Effector memory CD4-positive, alpha-beta T cell (primary cell): ENCODE data around the gene HAPLN1.

Source experiments
- DNase-seq, 3 donors: peaks; one replicate each; pipeline ENCODE4 v3.0.0-alpha.2; 2020
- H3K27ac ChIP-seq: 2 replicates; pipeline ENCODE4 v1.7.0; 2013; ENCODE audit warnings: mild to moderate bottlenecking, low read length, moderate library complexity; ENCODE audit not compliant: insufficient read depth, poor library complexity, severe bottlenecking
- H3K27me3 ChIP-seq: replicated peaks from 2 replicates; pipeline ENCODE4 v1.7.0; 2013; ENCODE audit warnings: mild to moderate bottlenecking, low read length; ENCODE audit not compliant: insufficient read depth, control insufficient read depth, poor library complexity, severe bottlenecking
- H3K36me3 ChIP-seq: 2 replicates; pipeline ENCODE4 v1.7.0; 2013; ENCODE audit warnings: mild to moderate bottlenecking, low read length, moderate library complexity; ENCODE audit not compliant: control insufficient read depth, insufficient read depth
- H3K4me1 ChIP-seq: 2 replicates; pipeline ENCODE4 v1.7.0; 2013; ENCODE audit warnings: low read length, mild to moderate bottlenecking; ENCODE audit not compliant: control insufficient read depth, insufficient read depth, poor library complexity, severe bottlenecking
- H3K4me3 ChIP-seq: 2 replicates; pipeline ENCODE4 v1.7.0; 2013; ENCODE audit warnings: low read length, low read depth, mild to moderate bottlenecking; ENCODE audit not compliant: insufficient read depth, poor library complexity, severe bottlenecking
- H3K9me3 ChIP-seq: 2 replicates; pipeline ENCODE4 v1.7.0; 2013; ENCODE audit warnings: mild to moderate bottlenecking, low read length, moderate library complexity; ENCODE audit not compliant: control insufficient read depth

HAPLN1 gene

GRCh38 chr5:83701886-83702285 lies 18.8 kb downstream of the HAPLN1 start:
- Histone ChIP-seq H3K36me3 (no peaks in the 10 kb centered on the region), H3K27ac (no peak overlapping the region)
- DNase-seq: no peak

GRCh38 chr5:83689881-83690280 lies 30.8 kb downstream of the HAPLN1 start:
- DNase-seq: no peak
- Histone ChIP-seq H3K4me1 (no peaks in the 10 kb centered on the region), H3K4me3 (no peak overlapping the region)

More at GRCh38 chr5:83701886-83702285, 18.8 kb downstream of the HAPLN1 start:
- H3K4me1 ChIP-seq: no peaks in the 10 kb centered on the region
- H3K9me3 ChIP-seq: no peaks in the 10 kb centered on the region
- no peaks in the 10 kb centered on the region for H3K27me3 ChIP-seq
- no peak overlapping the region for H3K4me3 ChIP-seq

GRCh38 chr5:83688281-83688680 lies 32.4 kb downstream of the HAPLN1 start:
- H3K4me1 ChIP-seq: no peaks in the 10 kb centered on the region
- H3K27me3 ChIP-seq: no peaks in the 10 kb centered on the region
- no peak overlapping the region for H3K27ac ChIP-seq
- no peaks in the 10 kb centered on the region for H3K9me3 ChIP-seq
- no peaks in the 10 kb centered on the region for H3K36me3 ChIP-seq
- DNase-seq: no peak
- no peak overlapping the region for H3K4me3 ChIP-seq

More at GRCh38 chr5:83689881-83690280, 30.8 kb downstream of the HAPLN1 start:
- Histone ChIP-seq H3K27ac (no peak overlapping the region), H3K9me3 (no peaks in the 10 kb centered on the region), H3K36me3 (no peaks in the 10 kb centered on the region), H3K27me3 (no peaks in the 10 kb centered on the region)

GRCh38 chr5:83687124-83687619 lies 33.5 kb downstream of the HAPLN1 start:
- no peaks in the 10 kb centered on the region for H3K9me3 ChIP-seq
- no peak overlapping the region for H3K27ac ChIP-seq
- no peaks in the 10 kb centered on the region for H3K27me3 ChIP-seq
- no peak for DNase-seq
- no peaks in the 10 kb centered on the region for H3K36me3 ChIP-seq
- no peaks in the 10 kb centered on the region for H3K4me1 ChIP-seq
- H3K4me3 ChIP-seq: no peak overlapping the region

GRCh38 chr5:83686251-83686650 lies 34.4 kb downstream of the HAPLN1 start:
- Histone ChIP-seq H3K27me3 (no peaks in the 10 kb centered on the region), H3K4me3 (no peak overlapping the region), H3K36me3 (no peaks in the 10 kb centered on the region), H3K4me1 (no peaks in the 10 kb centered on the region), H3K9me3 (no peaks in the 10 kb centered on the region), H3K27ac (no peak overlapping the region)
- no peak for DNase-seq

GRCh38 chr5:83683836-83684235 lies 36.8 kb downstream of the HAPLN1 start:
- Histone ChIP-seq H3K9me3 (no peaks in the 10 kb centered on the region), H3K27ac (no peak overlapping the region), H3K27me3 (no peaks in the 10 kb centered on the region), H3K4me3 (no peak overlapping the region), H3K36me3 (no peaks in the 10 kb centered on the region), H3K4me1 (no peaks in the 10 kb centered on the region)
- no peak for DNase-seq

GRCh38 chr5:83672646-83673045 lies 48.0 kb downstream of the HAPLN1 start:
- Histone ChIP-seq H3K36me3 (no peaks in the 10 kb centered on the region), H3K27me3 (no peaks in the 10 kb centered on the region), H3K4me1 (no peaks in the 10 kb centered on the region), H3K4me3 (no peak overlapping the region), H3K27ac (no peak overlapping the region), H3K9me3 (no peaks in the 10 kb centered on the region)
- DNase-seq: no peak

- H3K27me3 ChIP-seq: no peaks in the 10 kb centered on the region
- no peak overlapping the region for H3K4me3 ChIP-seq
- no peaks in the 10 kb centered on the region for H3K9me3 ChIP-seq
These were observed 48.5 kb downstream of the HAPLN1 start for GRCh38 chr5:83672158-83672557.

GRCh38 chr5:83665631-83666030 lies 55.0 kb downstream of the HAPLN1 start:
- Histone ChIP-seq H3K27ac (no peak overlapping the region), H3K36me3 (no peaks in the 10 kb centered on the region), H3K27me3 (no peaks in the 10 kb centered on the region), H3K9me3 (no peaks in the 10 kb centered on the region), H3K4me1 (no peaks in the 10 kb centered on the region), H3K4me3 (no peak overlapping the region)
- DNase-seq: no peak

More at GRCh38 chr5:83672158-83672557, 48.5 kb downstream of the HAPLN1 start:
- no peak for DNase-seq
- Histone ChIP-seq H3K36me3 (no peaks in the 10 kb centered on the region), H3K27ac (no peak overlapping the region), H3K4me1 (no peaks in the 10 kb centered on the region)

GRCh38 chr5:83662558-83662957 lies 58.1 kb downstream of the HAPLN1 start:
- no peaks in the 10 kb centered on the region for H3K27me3 ChIP-seq
- no peak for DNase-seq
- H3K4me1 ChIP-seq: no peaks in the 10 kb centered on the region
- H3K27ac ChIP-seq: no peak overlapping the region
- no peaks in the 10 kb centered on the region for H3K36me3 ChIP-seq
- H3K4me3 ChIP-seq: no peak overlapping the region
- no peaks in the 10 kb centered on the region for H3K9me3 ChIP-seq
